Stomach (tissue), 9 donors: ENCODE data around the gene HES5. TPM values are rescaled to one million over a fixed set of nuclear protein-coding genes. Genes with fewer than 3 reads are reported as not detected.

Experiments used
- DNase-seq, 2 donors: peaks; one replicate each; pipeline versions ENCODE4 v3.0.0 to v3.0.0-alpha.2; 2013 to 2019
- H3K27ac ChIP-seq, 5 donors: fragments of 200-600 bp in 4 of 5; sonication (generic) in 4 of 5; one replicate each; pipeline ENCODE4 v1.5.1; 2013 to 2019; ENCODE audit warnings: mild to moderate bottlenecking in 1 of 5, moderate library complexity in 1 of 5
- H3K27me3 ChIP-seq, 3 donors: fragments of 200-600 bp; sonication (generic); one replicate each; pipeline ENCODE4 v1.5.1; 2017 to 2019; ENCODE audit warnings: mixed run types in 1 of 3
- H3K36me3 ChIP-seq, 4 donors: fragments of 200-600 bp; sonication (generic); 1 replicate in 3 of 4; 2 replicates in 1 of 4; pipeline ENCODE4 v1.5.1; 2016 to 2019
- H3K4me1 ChIP-seq, 4 donors: fragments of 200-600 bp; sonication (generic); one replicate each; pipeline ENCODE4 v1.5.1; 2016 to 2019
- H3K4me3 ChIP-seq, 4 donors: fragments of 200-600 bp; sonication (generic) in 3 of 4; one replicate each; pipeline ENCODE4 v1.5.1; 2016 to 2019; ENCODE audit warnings: mild to moderate bottlenecking in 1 of 4
- H3K9me3 ChIP-seq, 4 donors: fragments of 200-600 bp; sonication (generic); one replicate each; pipeline ENCODE4 v1.5.1; 2016 to 2019
- CTCF ChIP-seq, 7 experiments: fragments of 450-650 bp in 4 of 7; fragments of 200-600 bp in 3 of 7; sonication (generic) in 3 of 7; IDR thresholded peaks; one replicate each; pipeline ENCODE4 v1.5.1; 2016 to 2019; ENCODE audit warnings: antibody characterized with exemption in 7 of 7, control low read depth in 2 of 7, mild to moderate bottlenecking in 1 of 7
- EP300 ChIP-seq: sonication (generic); formaldehyde crosslinking; IDR thresholded peaks from one replicate; pipeline ENCODE4 v1.6.1; 2017; ENCODE audit warnings: antibody characterized with exemption
- POLR2A ChIP-seq, 4 donors: fragments of 450-650 bp; IDR thresholded peaks; one replicate each; pipeline ENCODE4 v1.6.1; 2016; ENCODE audit warnings: antibody characterized with exemption in 4 of 4, control low read depth in 2 of 4, mild to moderate bottlenecking in 1 of 4, moderate library complexity in 1 of 4
- POLR2AphosphoS5 ChIP-seq, 3 donors: sonication (generic); formaldehyde crosslinking; IDR thresholded peaks; one replicate each; pipeline ENCODE4 v1.6.1; 2016; ENCODE audit warnings: antibody characterized with exemption in 3 of 3
- WGBS, 5 donors: extraction: QIAGEN DNeasy Blood & Tissue Kit in 3 of 5; methylation state at CpG; one replicate each; pipeline versions ENCODE4 v1.1.5 to v1.1.7; 2013 to 2018; 5-methylcytosine and 5-hydroxymethylcytosine counted together
- intact Hi-C: fragments of 100-400 bp; cut with DNase I; formaldehyde crosslinking; loops from one replicate; pipeline ENCODE4 v1.15.1; 2023; ENCODE audit warnings: low total_unique reads
- polyA plus RNA-seq, 3 donors: library from polyadenylated mRNA; stranded (reverse); fragments of 200-250 nt; gene quantifications; one replicate each; pipeline ENCODE4 v1.2.3, GENCODE V29; 2013
- total RNA-seq, 5 donors: library from RNA; depleted of rRNA; stranded (reverse); fragments of >200 nt; gene quantifications; one replicate each; pipeline versions ENCODE4 v1.1.0 to v1.2.3, GENCODE V29; 2014 to 2016
- donor health status: healthy with polysubstance abuse.
- donor health status: Bipolar disorder and iron deficiency.
- donor health status: healthy.

The HES5 gene
- total and polyA plus RNA-seq, 8 donors: 0.25 to 9.6 TPM; not detected in 6

DNA sequence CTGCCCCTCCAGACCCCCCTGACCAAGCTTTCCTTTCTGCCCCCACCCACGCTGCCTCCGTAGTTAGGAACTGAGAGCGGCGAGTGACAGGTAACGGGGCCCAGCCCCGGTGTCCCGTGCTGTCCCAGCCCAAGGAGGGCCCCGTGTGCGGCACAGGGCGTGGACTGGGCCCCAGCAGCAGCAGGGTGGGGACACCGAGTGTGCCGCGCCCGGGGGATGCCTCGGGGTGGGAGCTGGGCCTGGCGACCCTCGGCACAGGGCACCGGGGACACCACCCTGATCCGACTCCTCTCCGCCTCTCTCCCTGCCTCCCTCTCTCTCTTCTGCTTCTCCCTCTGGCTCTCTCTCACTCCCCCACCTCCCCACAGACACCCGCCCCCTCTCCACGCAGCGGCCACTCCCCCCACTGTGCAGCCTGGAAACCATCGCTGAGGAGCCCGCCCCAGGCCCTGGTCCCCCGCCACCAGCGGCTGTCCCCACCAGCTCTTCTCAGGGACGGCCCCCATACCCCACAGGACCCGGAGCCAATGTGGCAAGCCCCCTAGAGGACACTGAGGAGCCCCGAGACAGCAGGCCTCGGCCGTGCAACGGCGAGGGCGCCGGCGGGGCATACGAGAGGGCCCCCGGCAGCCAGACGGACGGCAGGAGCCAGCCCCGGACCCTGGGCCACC is 26.4 kb downstream of the HES5 start:
- intact Hi-C loops: no loop called here
- no peak for DNase-seq
- H3K9me3 ChIP-seq: no peaks in the 10 kb centered on the region
- no peak overlapping the region for H3K27ac ChIP-seq
- TF ChIP-seq POLR2AphosphoS5 (IDR thresholded peaks at IDR 0.05) (no peak), CTCF (IDR thresholded peaks at IDR 0.05) (no peak)
- H3K27me3 ChIP-seq: peaks cover 4 to 77% (median 56%) of the 10 kb centered on the region in 3 donors
- peaks cover 0 to 32% (median 9%) of the 10 kb centered on the region in 4 donors for H3K4me1 ChIP-seq
- H3K36me3 ChIP-seq: peaks cover 9 to 17% (median 14%) of the 10 kb centered on the region in 4 donors
- H3K4me3 ChIP-seq: no peak overlapping the region
- 27 to 40% (median 36%) methylated on average over 20 to 42 of the region's 42 CpGs for WGBS, 5 donors

DNA sequence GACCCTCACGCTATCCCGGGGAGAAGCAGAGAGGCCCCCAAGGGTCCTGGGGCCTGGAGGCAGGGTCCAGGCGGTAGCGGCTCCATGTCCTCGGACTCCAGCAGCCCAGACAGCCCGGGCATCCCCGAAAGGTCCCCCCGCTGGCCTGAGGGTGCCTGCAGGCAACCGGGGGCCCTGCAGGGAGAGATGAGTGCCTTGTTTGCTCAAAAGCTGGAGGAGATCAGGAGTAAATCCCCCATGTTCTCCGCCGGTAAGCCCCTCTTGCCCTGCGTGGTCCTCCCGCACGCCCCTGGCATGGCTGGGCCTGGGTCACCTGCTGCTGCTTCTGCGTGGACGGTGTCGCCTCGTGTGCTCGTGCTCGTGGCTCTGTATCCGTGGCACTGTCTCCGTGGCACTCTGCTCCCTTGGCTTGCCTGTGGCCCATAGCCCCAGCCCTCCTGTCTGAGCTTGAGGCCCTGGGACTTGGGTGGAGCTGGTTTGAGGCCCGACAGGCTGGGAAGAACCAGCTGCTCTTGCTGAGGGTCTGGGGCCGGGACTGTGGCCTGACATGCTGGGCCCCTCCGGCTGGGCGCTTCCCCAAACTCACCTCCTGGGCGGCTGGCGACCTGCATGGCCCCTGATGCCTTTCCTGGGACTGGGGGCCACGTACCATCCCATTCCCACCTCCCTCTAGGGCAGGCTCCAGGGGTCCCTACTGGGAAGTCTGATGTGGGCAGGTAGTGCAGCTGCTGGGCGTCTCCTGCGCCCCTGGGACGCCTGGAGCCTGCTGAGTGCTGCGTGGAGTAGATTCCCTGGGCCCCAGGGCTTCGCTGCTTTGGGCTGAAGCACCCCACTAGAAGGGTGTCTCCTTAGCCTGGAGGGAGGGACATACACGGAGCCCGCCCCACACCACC is 27.2 kb downstream of the HES5 start:
- peaks cover 1 to 9% (median 7%) of the 10 kb centered on the region in 4 donors for H3K36me3 ChIP-seq
- H3K9me3 ChIP-seq: no peaks in the 10 kb centered on the region
- peaks cover 0 to 32% (median 9%) of the 10 kb centered on the region in 4 donors for H3K4me1 ChIP-seq
- no peak overlapping the region for H3K4me3 ChIP-seq
- intact Hi-C loops: no loop called here
- 65 to 77% (median 68%) methylated on average over 14 to 36 of the region's 36 CpGs for WGBS, 5 donors
- H3K27ac ChIP-seq: no peak overlapping the region
- DNase-seq: no peak
- TF ChIP-seq POLR2A (IDR thresholded peaks at IDR 0.05) (no peak), EP300 (no peak), CTCF (IDR thresholded peaks at IDR 0.05) (no peak), POLR2AphosphoS5 (IDR thresholded peaks at IDR 0.05) (no peak)
- peaks cover 4 to 85% (median 56%) of the 10 kb centered on the region in 3 donors for H3K27me3 ChIP-seq

GRCh38 chr1:2502210-2502609 is 27.9 kb downstream of the HES5 start:
- TF ChIP-seq POLR2AphosphoS5 (IDR thresholded peaks at IDR 0.05) (no peak), POLR2A (IDR thresholded peaks at IDR 0.05) (no peak), CTCF (IDR thresholded peaks at IDR 0.05) (no peak), EP300 (no peak)
- Histone ChIP-seq H3K9me3 (no peaks in the 10 kb centered on the region), H3K27me3 (peaks cover 4 to 87% (median 56%) of the 10 kb centered on the region in 3 donors), H3K4me1 (peaks cover 0 to 32% (median 9%) of the 10 kb centered on the region in 4 donors), H3K36me3 (peaks cover 0 to 2% (median 0%) of the 10 kb centered on the region in 4 donors), H3K27ac (no peak overlapping the region), H3K4me3 (no peak overlapping the region)
- intact Hi-C loops: no loop called here
- DNase-seq: no peak
- 83 to 92% (median 87%) methylated on average over 20 to 34 of the region's 34 CpGs for WGBS, 5 donors

- no peak overlapping the region for H3K4me3 ChIP-seq
- H3K36me3 ChIP-seq: no peaks in the 10 kb centered on the region
- WGBS, 5 donors: 50 to 67% (median 65%) methylated on average over 2 to 7 of the region's 7 CpGs
- H3K27ac ChIP-seq: no peak overlapping the region
- H3K9me3 ChIP-seq: no peaks in the 10 kb centered on the region
- no peak for DNase-seq
- peaks cover 4 to 87% (median 56%) of the 10 kb centered on the region in 3 donors for H3K27me3 ChIP-seq
- H3K4me1 ChIP-seq: peaks cover 0 to 30% (median 9%) of the 10 kb centered on the region in 4 donors
- no peak for TF ChIP-seq POLR2A (IDR thresholded peaks at IDR 0.05)
- TF ChIP-seq CTCF (IDR thresholded peaks at IDR 0.05): no peak
- no peak for TF ChIP-seq POLR2AphosphoS5 (IDR thresholded peaks at IDR 0.05)
- TF ChIP-seq EP300: no peak
- intact Hi-C loops: no loop called here
These were observed 28.3 kb downstream of the HES5 start for GRCh38 chr1:2501820-2502119.
